Cerebellar nuclear complex (tissue), 1 donor: Measurements from ENCODE around the gene EOMES.
"Not testable (repeated sequence)": the region's sequence is repeated elsewhere in the genome, so short reads cannot be mapped to it uniquely, and the experiment has no call there.

Experiments
- DNase-seq, 2 experiments: peaks; one replicate each; lab custom pipeline; 2025; lab: John Stamatoyannopoulos, UW

EOMES gene

DNA sequence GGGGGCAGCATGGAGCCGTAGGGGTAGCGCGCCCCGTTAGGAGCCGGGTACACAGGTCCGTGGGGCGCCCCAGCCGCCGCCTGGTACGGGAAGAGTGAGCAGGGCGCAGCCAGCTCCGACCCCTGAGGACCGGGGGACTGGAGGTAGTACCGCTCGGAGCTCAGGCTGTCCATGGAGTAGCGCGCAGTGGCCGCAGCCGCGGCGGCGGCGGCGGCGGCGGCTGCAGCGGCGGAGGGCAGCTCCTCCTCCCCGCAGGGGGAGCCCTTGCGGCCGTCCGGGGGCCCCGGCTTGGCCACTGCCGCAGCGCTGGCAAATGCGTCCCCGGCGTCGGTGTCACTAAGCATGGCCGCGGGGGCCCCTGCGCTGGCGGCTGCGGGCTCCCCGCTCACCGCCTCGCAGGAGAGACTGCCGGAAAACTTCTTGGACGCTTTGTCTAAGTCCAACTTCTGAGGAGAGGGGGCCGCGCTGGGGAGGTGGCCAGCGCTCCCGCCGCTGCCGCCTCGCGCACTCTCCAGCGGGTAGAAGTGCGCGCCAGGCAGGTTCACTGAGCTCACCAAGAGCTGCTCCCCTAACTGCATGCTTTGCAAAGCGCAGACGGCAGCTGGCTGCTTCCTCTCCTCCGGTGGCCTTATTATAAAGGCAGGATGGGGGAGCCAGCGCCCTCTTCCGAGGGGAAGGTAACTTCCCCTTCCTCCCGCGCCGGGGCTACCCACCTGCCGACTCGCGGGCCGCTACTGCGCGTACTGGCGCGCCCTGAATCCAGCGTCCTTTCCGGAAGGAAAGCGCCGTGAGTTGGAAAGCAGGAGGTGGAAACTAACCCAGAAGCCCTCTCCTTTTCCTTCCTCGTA, at the start of gene EOMES:
Gene EOMES, minus strand, starts transcription at position 607 of the 848 bp plus-strand sequence. Its CDS starts 29 bp downstream, at position 578.
- DNase-seq = peak in 1 of 2 experiments; percentile 14

DNA sequence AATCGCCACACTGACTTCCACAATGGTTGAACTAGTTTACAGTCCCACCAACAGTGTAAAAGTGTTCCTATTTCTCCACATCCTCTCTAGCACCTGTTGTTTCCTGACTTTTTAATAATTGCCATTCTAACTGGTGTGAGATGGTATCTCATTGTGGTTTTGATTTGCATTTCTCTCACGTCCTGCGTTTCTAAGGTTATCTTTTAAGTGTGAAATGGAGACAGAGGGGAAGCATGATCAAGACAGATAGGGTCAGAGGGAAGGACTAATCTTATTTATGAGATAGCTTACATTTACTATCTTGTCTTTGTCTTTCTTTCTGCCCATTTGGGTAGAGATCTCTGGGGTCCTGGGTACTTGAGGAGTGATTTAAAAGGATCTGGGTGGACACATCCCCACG, 48.3 kb upstream of the EOMES start:
- DNase-seq = not testable (repeated sequence)

DNA sequence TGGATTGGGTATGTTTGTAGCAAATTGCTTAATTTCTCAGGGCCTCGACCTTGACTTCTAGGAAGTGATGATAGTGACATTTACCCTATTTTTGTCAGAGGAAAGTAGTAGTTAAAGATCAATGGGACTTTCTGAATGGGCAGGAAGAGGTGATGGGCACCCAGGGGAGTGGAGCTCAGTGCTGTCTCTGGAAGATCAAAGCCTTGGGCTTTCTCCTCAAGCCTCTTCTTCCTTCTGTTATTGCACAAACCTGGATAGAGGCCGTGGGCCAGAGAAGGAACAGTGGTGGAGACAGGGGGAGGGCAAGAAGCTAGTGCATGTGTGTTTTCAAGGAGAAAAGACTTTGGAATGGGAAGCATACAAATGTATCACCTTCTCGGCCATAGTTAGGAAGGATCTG, 44.9 kb upstream of the EOMES start:
- DNase-seq = no peak

DNA sequence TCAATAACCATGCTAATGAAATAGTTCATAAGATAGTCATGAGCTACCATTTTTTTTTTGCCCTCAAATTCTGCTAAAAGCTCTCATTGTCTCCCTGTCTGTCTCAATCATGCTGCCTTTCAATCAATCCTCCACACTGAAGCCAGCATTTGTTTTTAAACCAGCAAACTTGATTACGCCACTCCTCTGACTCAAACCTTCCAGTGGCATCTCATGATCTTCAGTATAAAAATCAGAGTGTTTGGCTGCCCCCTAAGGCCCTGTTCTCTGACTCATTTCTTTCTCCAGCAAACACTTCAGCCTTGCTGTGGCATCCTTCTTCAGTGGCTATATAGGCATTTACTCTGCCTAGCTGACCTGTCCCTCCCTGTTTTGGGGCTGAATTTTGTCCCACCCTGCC, 36.0 kb upstream of the EOMES start:
- no peak for DNase-seq

DNA sequence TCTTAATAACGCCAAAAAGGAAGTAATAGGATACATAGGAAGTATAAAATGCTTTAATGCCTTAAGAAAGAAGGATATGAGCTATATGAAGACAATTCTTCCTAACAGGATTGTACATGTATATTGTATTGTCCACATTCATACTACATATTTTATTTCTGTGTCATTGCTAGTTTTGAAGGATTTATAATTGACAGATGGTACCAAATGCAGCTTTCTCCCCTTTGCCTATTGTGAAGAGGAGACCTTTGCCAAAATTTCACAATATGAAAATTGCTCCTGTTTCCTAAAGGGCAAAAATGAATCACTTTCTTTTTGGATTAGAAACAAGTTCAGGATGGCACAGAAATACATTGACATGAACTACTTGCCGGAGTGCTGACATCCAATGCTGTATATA, 34.8 kb upstream of the EOMES start:
- no peak for DNase-seq

DNA sequence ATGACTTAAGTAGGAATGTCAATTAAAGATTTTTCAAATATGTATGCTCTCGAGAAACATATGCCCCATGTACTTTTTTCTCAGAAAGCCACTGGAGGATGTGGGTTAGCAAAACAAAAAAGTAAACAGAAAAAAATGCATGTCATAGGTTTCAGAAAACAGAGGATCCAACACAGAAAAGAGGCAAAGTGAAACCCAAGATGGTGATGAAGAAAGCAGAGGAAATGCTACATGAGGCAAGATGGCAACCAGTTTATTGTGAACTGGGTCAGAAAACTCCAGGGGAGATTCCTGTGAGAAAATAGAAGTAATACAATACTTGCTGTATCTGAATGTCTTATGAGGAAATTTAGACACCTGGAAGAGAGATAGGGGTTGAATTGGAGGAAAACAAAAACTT, 30.8 kb upstream of the EOMES start:
- no peak for DNase-seq

DNA sequence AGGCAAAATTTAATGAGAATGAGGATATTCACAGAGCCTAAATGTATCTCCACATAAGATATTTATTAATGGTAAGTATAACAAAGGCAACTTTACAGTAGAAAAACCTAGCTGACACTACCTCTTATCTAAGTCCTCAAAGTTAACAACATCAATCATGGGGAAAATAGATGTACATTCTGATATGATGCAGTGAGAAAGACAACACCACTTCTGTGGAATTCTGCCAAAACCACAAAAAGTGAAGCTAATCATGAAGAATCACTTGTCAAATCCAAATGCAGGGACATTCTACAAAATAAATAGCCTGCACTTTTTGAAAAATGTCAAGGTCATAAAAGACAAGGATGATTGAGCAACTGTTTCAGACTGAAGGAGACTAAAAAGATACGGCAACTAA, 27.5 kb upstream of the EOMES start:
- DNase-seq = no peak

DNA sequence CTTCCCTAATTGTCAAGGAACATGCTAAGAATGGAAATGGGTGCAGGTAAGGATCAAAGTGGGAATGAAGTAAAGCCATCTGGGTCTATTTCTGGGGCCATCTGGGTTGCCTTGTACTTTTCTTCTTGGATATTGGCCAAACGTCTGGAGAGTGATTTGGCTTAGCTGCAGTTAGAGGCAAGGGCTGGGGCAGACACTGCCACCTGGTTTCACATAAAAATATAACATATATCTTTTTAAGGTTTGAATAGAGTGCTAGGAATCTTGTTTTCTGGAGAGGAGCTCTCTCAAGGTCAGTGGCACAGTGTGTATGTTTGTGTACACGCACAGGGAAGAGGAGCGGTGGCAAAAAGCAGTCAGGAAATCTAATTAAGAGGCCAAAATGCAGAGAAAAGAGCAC, 24.7 kb upstream of the EOMES start:
- no peak for DNase-seq

DNA sequence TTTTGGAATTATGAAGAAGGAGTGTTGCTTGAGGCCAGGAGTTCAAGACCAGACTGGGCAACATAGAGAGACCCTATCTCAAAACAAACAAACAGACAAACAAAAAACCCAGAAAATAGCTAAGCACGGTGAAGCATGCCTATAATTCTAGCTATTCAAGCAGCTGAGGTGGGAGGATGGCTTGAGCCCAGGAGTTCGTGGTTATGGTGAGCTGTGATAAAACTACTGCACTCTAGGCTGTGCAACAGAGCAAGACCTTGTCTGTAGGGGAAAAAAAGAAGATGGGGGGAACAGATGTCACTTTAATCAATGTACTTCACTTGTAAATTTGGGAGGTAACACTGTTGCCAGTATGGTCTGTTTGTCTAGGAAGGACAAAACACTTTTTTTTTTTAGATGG, 18.7 kb upstream of the EOMES start:
- DNase-seq = no peak

DNA sequence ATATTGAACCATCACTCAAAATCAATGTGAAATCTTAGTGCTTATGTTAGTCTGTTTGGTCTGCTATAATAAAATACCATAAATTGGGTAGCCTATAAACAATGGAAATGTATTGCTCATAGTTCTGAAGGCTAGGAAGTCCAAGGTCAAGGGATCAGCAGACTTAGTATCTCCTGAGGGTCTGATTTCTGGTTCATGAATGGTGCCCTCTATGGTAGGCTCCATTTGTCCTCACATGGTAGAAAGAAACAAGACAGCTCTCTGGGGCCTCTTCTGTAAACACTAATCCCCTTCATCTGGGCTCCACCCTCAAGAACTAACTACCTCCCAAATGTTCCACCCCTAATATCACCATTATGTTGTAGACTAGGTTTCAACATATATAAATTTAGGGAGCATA, 15.0 kb upstream of the EOMES start:
- no peak for DNase-seq

DNA sequence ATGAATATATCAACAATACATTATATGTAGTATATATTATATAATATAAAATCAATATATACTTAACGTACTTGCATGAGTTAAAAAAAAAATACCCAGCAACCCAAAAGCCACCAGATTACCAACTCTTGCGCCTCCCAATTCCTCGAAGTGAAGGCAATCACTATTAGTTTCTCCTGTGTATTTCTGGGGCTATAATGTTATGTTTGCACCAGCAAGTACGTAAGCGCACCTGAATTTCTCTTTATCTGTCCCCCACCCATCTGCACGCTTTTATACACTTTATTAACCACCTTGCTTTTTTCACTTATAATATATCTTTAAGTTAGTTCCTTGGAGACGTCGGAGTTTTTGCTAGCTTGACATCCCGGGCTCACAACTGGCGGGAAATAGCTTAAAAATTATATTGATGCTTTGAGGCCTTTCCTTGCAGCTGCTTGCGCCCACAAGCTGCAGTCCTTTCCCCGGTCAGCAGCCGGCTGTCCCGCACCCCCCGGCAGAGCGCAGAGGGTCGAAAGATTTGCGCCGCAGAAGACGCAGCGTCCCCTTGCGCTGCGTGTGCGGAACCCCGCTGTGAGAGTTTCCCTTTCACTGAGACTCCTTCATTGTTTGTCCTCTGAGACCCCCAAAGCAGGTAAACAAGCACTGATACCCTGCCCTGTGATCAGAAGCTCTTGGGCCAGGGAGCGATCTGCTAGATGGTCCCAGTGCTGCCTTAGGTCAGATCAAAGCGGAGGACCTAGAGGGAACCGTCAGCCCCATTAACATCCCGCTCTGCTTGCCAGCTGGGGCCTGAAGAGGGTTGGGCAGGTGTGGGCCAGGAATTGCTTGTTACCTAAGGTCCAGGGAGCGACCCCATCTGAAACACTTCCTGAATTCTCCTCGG, 8.9 kb upstream of the EOMES start:
- DNase-seq = no peak

DNA sequence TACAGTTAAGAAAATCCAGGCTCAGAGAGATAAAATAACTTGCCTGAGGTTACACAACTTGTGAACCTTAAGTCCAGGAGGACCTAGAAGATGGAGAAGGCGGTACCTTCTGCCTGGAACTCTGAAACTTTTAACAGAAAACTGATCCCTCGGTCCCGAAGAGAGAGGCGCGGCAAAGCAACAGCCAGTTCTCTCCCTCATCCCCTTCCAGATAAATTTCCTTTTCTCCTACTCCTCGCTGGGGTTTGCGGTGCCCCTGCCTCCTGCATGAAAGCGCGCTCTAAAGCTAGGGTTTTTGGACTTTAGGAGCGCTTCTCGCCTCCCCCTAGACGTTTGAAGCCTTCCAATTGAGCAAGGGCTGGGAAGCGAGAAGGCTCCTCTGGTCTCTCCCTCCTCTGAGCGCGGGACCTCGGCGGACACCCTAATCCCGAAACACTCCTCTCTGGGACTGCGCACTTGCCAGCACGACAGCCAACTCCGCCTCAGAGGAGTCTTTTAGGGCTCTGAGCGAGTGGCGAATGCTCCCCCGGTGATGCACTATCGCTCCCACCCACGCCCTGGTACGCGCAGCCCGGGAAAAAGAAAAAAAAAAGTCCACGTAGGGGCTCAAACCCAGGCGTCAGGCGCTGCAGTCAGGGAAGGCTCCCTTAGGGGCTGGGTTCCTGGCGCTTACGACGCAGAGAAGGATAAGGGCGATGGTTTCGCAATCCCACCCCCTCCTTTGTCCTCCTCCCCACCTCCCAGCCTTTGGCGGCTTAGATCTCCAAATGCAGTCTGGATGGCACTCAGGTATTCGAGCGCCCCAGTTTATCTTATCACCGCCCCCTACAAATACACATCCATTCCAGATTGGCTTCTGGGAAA, 7.9 kb upstream of the EOMES start:
- DNase-seq = no peak

DNA sequence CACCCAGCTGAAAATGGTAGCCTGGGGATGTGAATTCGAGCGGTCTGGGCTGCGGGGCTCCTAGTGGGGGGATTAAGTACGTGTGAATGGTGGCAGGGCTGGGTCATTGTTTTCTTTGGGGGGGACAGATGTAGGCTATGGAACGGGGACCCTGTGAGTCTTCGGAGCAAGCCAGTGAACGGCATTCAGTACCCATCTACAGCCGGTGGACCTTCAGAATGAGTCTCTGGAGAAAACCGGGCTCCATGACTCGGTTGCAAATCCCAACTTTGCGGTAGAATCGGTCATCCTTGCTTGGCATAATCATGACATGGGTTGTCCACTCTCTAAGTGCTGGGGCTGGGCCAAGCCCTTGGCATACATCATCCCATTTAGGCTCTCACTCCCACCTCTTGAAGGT, 7.2 kb upstream of the EOMES start:
- no peak for DNase-seq

DNA sequence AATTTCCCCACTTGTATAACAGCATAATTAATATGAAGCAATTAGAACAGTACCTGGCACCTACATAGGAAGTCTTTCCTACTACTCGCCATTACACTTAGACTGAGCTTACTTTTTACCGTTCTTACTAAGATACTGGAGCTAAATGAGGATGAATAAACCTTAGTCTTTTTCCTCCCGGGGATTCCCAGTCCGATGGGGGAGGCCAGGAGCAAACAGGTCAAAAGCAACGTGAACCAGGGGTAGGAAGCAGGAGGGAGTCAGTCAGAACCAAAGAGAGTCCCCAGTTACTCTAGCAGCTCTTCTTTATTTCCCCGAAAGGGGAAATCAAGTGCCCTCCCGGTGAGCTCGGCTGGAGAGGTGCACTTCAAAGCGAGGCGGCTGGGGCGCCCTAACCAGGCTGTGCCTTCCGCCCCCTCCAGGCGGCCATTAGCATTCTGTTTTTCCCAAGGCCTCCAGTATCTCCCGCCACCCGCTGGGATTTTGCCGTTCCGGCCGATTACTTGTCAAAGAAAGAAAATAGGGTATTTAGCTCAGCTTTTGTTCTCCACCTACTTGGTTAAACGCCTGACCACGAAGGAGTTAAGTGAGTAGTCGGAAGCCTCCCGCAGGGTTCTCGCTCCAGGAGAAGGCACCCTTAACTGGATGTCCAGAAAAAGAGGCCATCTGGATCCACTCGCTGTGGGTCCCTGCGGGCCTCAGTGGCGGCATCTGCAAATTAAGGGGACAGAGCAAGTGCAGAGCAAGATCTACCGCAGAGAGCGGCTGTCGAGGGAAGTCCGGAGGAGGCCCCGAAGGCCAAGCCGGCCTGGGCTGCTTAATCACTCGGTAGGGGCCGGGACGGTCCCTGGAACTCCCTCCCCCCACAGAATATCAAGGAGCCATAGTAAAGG, 6.3 kb upstream of the EOMES start:
- no peak for DNase-seq

DNA sequence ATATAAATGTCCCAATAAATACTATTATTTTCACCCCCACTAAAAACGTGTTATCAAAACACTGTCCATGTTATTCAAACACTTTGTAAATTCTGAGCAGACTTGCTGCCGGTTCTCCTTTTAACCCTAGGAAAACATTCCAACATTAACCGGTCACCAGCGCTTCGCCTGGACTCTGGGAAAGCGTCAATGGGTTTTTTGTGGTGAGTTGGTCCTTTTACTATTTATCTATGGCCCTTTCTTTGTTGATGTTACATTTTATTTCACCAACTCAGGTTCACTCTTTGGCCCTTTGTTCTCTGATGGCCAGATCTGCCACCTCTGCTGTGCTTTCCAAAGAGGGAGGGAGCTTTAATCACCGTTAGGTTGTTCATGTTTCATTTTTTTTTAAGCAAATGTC, 4.1 kb upstream of the EOMES start:
- no peak for DNase-seq

DNA sequence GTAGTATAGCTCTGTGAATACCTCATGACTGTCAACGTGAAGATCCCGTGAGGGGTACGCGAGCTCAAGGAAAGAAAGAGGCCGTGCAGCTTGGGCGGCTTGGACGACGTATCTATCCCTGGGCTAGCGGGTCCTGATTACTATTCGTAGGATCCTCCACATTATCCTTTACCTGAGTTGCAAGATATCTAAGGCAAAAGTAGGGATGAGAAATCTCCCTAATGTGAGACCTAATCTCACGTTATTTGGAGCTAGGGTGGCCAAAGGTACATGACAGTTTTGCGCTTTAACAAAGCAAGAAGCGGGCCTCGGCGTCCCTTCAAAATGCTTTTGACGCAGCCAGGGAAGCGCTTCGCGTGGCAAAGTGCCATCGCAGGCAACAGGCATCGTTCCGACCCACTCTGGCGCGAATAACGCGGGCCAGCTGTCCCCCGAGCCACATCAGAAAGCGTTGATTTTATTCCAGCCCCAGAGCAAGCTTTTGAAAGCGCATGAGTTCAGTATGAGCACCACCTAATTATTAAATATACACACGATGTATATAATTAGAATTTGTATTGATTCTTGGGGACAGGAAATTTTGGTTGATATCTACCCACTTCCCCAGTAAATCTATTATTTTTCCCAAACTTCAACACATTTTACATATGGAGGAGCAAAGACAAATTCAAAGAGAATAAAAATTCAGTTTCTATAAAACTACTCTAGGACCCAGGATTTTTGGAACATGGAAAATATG, 2.5 kb upstream of the EOMES start:
- peak in 1 of 2 experiments; percentile 6 for DNase-seq

DNA sequence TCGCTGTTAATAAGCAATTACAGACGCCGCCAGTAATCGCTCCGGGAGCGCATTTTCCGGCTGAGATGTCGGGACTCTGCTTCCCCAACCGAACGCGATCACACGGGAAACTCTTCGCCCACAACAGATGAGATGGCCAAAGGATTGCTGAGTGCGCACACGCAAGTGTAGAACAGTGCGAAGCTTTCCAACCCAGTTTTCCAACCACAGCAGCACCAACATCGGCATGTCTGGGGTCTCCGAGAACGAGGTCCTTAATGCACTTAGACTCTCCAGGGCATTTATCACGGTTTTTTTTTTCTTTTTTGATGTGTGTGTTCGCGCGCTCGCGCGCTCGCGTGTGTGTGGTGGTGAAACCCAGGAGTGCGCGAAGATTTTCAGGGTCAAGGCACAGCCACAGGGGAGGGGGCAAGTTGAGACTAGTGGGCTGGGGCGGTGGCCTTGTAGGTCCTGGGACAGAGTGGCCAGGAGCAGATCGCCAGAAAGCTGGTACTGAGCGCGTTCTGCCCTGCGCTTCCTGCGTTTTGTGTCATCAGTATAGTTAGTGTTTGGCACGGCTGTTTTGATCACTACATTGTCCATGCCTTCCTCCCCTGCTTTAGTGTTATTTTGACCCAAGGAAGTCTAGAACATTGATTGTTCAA, 1.8 kb upstream of the EOMES start:
- DNase-seq = no peak

DNA sequence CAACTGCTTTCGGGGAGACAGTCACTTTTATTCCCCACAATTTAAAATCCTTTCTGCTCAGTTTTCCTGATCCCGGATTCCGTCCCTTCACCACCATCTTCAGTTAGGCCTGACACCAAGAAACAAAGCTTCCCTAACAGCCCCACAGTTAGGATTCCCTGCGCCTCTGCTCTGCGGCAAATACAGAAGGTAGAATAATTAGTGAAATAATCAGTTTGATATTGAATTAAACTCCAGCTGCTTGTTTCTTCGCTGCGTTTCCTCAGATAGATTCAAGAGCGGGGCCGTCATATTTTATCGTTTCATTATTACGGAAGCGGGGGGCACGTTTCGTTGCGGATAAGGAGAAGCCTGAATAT, 1.3 kb upstream of the EOMES start:
- no peak for DNase-seq

DNA sequence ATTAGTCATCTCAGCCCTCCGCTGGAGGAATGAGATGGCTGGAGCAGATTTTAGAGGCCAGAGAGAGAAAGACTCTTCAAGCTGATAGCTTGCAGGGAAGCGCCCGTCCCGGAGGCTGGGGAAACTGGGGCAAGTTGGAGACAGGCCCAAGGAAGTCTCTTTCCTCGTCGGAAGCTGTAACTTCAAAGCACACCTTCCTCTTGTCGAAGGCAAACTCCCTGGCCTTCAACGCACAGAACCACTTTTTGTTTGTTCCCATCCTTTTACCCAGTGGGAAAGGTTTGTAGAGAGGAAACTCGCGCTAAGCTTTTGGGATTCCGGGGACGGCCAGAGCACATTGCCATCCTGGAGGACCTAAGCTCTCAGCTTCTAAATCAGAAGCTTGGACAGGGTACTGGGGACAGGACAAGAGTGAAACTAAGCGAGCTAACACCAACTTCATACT, 900 bp upstream of the EOMES start:
- no peak for DNase-seq
